GM12875 (cell line): ENCODE results near the gene RCC1.
"Not testable (repeated sequence)": the region's sequence is repeated elsewhere in the genome, so short reads cannot be mapped to it uniquely, and the experiment has no call there.

Experiments used
- H3K4me3 ChIP-seq: one replicate; pipeline ENCODE4 v1.5.1; 2011; ENCODE audit warnings: low read depth, low read length, control low read depth
- CTCF ChIP-seq: IDR thresholded peaks from 2 replicates; pipeline ENCODE4 v1.5.1; 2011; ENCODE audit warnings: low read depth, mild to moderate bottlenecking, control low read depth, inconsistent platforms, low read length, moderate library complexity, borderline replicate concordance; ENCODE audit not compliant: insufficient read depth

Gene RCC1

DNA sequence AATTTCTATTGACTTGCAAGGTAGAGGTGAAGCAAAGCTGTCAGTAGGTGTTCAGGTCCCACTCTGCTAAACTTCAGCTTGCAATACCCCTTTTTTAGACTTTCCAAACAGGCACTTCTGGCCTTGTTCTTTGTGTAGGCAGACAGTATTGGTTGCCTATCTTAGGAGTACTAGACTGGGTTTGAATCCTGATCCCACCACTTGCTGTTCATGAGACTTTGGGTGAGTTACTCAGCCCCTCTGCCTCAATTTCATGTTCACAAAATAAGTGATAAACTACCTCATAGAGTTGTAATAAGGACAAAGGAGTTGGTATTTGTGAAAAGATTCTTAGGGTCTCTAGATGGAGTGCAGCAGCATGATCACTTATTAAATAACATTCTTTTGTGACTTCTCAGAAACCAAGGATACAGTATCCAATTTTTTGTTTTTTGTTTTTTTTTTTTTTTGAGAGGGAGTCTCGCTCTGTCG is 5.2 kb downstream of the RCC1 start:
- no peak for TF ChIP-seq CTCF
- peak overlapping the region; percentile 84 for H3K4me3 ChIP-seq

- H3K4me3 ChIP-seq = peak overlapping the region; percentile 21
- no peak for TF ChIP-seq CTCF
These were observed 6.3 kb downstream of the RCC1 start for GRCh38 chr1:28512058-28512611.

DNA sequence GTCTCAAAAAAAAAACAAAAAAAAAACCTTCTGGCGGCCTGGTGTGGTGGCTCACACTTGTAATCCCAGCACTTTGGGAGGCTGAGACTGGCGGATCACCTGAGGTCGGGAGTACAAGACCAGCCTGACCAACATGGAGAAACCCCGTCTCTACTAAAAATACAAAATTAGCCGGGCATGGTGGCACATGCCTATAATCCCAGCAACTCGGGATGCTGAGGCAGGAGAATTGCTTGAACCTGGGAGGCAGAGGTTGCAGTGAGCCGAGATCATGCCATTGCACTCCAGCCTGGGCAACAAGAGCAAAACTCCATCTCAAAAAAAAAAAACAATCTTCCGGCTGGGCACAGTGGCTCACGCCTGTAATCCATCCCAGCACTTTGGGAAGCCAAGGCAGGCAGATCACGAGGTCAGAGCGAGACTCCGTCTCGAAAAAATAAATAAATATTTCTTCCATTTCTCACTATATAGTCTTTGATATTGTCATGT is 8.6 kb downstream of the RCC1 start:
- H3K4me3 ChIP-seq = not testable (repeated sequence)

- H3K4me3 ChIP-seq = no peak overlapping the region
- TF ChIP-seq CTCF = no peak
These were observed 10.7 kb downstream of the RCC1 start for GRCh38 chr1:28516518-28516956.

DNA sequence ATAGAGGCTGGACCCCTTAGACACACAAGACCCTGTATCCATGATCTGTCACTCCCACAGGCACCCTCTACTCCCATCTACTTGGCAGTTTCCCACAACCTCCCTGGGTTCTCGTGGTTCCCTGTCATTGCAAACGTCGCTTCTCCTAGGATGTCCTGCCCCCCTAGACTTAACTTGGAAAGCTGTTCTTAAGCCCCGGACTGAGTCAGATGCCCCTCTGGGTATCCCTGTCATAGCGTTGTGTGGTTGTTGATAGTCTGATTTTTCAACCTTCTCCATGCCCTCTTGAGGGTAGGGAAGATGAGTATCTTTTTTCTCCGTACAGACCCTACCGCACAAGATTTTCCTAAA is 11.8 kb downstream of the RCC1 start:
- no peak for TF ChIP-seq CTCF
- H3K4me3 ChIP-seq = peak overlapping the region; percentile 86

DNA sequence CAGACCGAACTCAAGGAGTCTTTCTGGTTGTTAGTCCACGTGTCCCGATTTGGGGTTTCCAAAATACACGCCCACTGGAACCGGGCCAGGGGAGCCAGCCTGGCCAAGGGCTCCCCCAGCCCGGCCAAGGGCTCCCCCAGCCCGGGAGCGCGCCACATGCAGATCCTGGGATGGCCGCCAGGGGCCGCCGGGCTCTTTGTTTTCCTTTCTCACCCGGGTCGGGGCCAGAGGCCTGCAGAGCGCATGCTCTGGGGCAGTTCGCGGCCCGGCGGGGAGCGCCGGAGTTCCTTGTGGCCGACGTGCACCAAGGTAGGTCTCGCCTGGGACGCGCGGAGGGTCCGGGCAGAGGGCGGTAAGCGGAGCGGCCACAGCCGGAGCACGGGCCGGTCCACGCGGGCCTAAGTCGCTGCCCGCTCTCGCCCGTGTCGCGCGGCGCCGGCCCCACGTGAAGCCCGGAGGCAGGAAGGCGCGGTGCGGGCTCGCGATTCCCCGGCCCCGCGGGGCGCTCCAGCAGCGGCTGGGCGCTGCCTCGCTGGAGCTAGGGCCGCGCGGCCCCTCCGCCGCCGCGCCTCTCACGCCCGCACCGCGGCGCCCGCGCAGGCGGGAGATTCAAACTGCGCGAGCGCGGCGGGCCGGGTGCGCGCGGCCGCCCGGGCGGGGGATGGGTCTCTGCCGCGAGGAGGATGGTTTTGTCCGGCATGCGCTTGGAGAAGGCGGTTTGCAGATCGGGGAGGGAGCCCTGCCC is 12.3 kb downstream of the RCC1 start:
- TF ChIP-seq CTCF = peak; percentile 94
- peak overlapping the region; percentile 86 for H3K4me3 ChIP-seq

GRCh38 chr1:28518745-28519341 is 13.0 kb downstream of the RCC1 start:
- peak overlapping the region; percentile 86 for H3K4me3 ChIP-seq
- TF ChIP-seq CTCF = no peak
